Chondrocyte (in vitro differentiated cells): ENCODE measurements around the gene SPSB1. TPM values are rescaled to one million over a fixed set of nuclear protein-coding genes. Genes with fewer than 3 reads are reported as not detected.

ENCODE experiments used
- DNase-seq: peaks from one replicate; pipeline ENCODE4 v3.0.0; 2021; ENCODE audit warnings: mixed read lengths, low spot score
- H3K27ac Mint-ChIP-seq: one replicate; pipeline ENCODE4 v1.8.0; 2021; ENCODE audit warnings: mild to moderate bottlenecking, moderate library complexity, mixed read lengths; ENCODE audit not compliant: unreplicated experiment
- H3K27me3 Mint-ChIP-seq: 2 replicates; pipeline ENCODE4 v1.8.0; 2021; ENCODE audit warnings: low read depth, mixed read lengths
- H3K36me3 Mint-ChIP-seq: 2 replicates; pipeline ENCODE4 v1.8.0; 2021; ENCODE audit warnings: low read depth, mixed read lengths
- H3K4me1 Mint-ChIP-seq: 2 replicates; pipeline ENCODE4 v1.8.0; 2021; ENCODE audit warnings: low read depth, mild to moderate bottlenecking, mixed read lengths
- H3K4me3 Mint-ChIP-seq: one replicate; pipeline ENCODE4 v1.8.0; 2021; ENCODE audit warnings: mild to moderate bottlenecking, moderate library complexity, mixed read lengths; ENCODE audit not compliant: unreplicated experiment
- H3K9me3 Mint-ChIP-seq: 2 replicates; pipeline ENCODE4 v1.8.0; 2021; ENCODE audit warnings: low read depth, mixed read lengths
- CTCF ChIP-seq: fragments of 200-600 bp; sonication (generic); IDR thresholded peaks from 2 replicates; pipeline ENCODE4 v1.5.0; 2021; ENCODE audit warnings: antibody characterized with exemption, mild to moderate bottlenecking, moderate library complexity
- total RNA-seq: library from RNA; stranded (reverse); gene quantifications from 3 replicates; pipeline ENCODE4 v1.2.1, GENCODE V29; 2021

Gene SPSB1
- total RNA-seq, 1 donor from 2014 or later = 173 TPM

GRCh38 chr1:9280015-9280860, 12.5 kb upstream of the SPSB1 start:
- Mint-ChIP-seq H3K27ac (peak overlapping the region; percentile 90), H3K4me3 (peak overlapping the region; percentile 49), H3K36me3 (no peaks in the 10 kb centered on the region), H3K9me3 (peaks cover 9% of the 10 kb centered on the region), H3K4me1 (peaks cover 52% of the 10 kb centered on the region), H3K27me3 (no peaks in the 10 kb centered on the region)
- peak; percentile 69 for DNase-seq
- TF ChIP-seq CTCF = peak; percentile 34

GRCh38 chr1:9281071-9281827, 11.4 kb upstream of the SPSB1 start:
- Mint-ChIP-seq H3K27me3 (no peaks in the 10 kb centered on the region), H3K9me3 (peaks cover 9% of the 10 kb centered on the region), H3K36me3 (no peaks in the 10 kb centered on the region), H3K27ac (peak overlapping the region; percentile 90), H3K4me3 (no peak overlapping the region), H3K4me1 (peaks cover 42% of the 10 kb centered on the region)
- no peak for TF ChIP-seq CTCF
- DNase-seq = peak; percentile 78

- no peak for TF ChIP-seq CTCF
- DNase-seq = peak; percentile 80
- H3K27me3 Mint-ChIP-seq = no peaks in the 10 kb centered on the region
- peaks cover 41% of the 10 kb centered on the region for H3K4me1 Mint-ChIP-seq
- H3K4me3 Mint-ChIP-seq = no peak overlapping the region
- H3K9me3 Mint-ChIP-seq = peaks cover 9% of the 10 kb centered on the region
- no peaks in the 10 kb centered on the region for H3K36me3 Mint-ChIP-seq
- no peak overlapping the region for H3K27ac Mint-ChIP-seq
Measured at GRCh38 chr1:9281908-9282695, 10.6 kb upstream of the SPSB1 start.

GRCh38 chr1:9282696-9282955, 10.1 kb upstream of the SPSB1 start:
- Mint-ChIP-seq H3K36me3 (no peaks in the 10 kb centered on the region), H3K9me3 (peaks cover 9% of the 10 kb centered on the region), H3K27ac (no peak overlapping the region), H3K4me1 (peaks cover 41% of the 10 kb centered on the region), H3K27me3 (no peaks in the 10 kb centered on the region), H3K4me3 (no peak overlapping the region)
- TF ChIP-seq CTCF = no peak
- peak; percentile 38 for DNase-seq

GRCh38 chr1:9284061-9284460, 8.6 kb upstream of the SPSB1 start:
- no peak for DNase-seq
- no peaks in the 10 kb centered on the region for H3K27me3 Mint-ChIP-seq
- peaks cover 17% of the 10 kb centered on the region for H3K9me3 Mint-ChIP-seq
- peaks cover 36% of the 10 kb centered on the region for H3K4me1 Mint-ChIP-seq
- H3K36me3 Mint-ChIP-seq = peaks cover 3% of the 10 kb centered on the region
- no peak for TF ChIP-seq CTCF
- no peak overlapping the region for H3K4me3 Mint-ChIP-seq
- H3K27ac Mint-ChIP-seq = no peak overlapping the region
